Caco-2 (cell line): Measurements from ENCODE around the gene MTLN. TPM values are rescaled to one million over a fixed set of nuclear protein-coding genes. Genes with fewer than 3 reads are reported as not detected.
"Not testable (repeated sequence)": the region's sequence is repeated elsewhere in the genome, so short reads cannot be mapped to it uniquely, and the experiment has no call there.

ENCODE experiments used
- BruUV-seq: library from RNA; stranded (reverse); fragments of 400-500 nt; replicated peaks from 2 replicates; lab custom pipeline; 2021; lab: Mats Ljungman, UMichigan
- CTCF ChIA-PET: fragments of 300-600 bp; sonication (Branson Sonifier 250); formaldehyde crosslinking; loops from one replicate; lab custom pipeline; 2022; ENCODE audit warnings: antibody characterized with exemption; lab: Charles Lee
- POLR2A ChIA-PET: fragments of 300-600 bp; sonication (Branson Sonifier 250); formaldehyde crosslinking; loops from one replicate; lab custom pipeline; 2022; ENCODE audit warnings: antibody characterized with exemption; lab: Charles Lee
- DNase-seq, 2 experiments: peaks; one replicate each; pipeline versions ENCODE4 v3.0.0 to v3.0.0-alpha.2; 2020 to 2022
- H3K27me3 ChIP-seq: replicated peaks from 2 replicates; pipeline ENCODE4 v1.6.0; 2011; ENCODE audit warnings: low read length; ENCODE audit not compliant: control insufficient read depth, insufficient read depth
- H3K36me3 ChIP-seq: 2 replicates; pipeline ENCODE4 v1.5.1; 2011; ENCODE audit warnings: low read length; ENCODE audit not compliant: control insufficient read depth, insufficient read depth
- H3K4me1 ChIP-seq: fragments of 250-450 bp; sonication (Bioruptor Pico); 2 replicates; pipeline ENCODE4 v1.5.1; 2020; ENCODE audit warnings: mild to moderate bottlenecking
- H3K4me3 ChIP-seq: 2 replicates; pipeline ENCODE4 v1.5.1; 2011; ENCODE audit warnings: low read depth, mild to moderate bottlenecking, control low read depth, low read length
- H3K9me3 ChIP-seq: fragments of 250-450 bp; sonication (Bioruptor Pico); 2 replicates; pipeline ENCODE4 v1.5.1; 2020; ENCODE audit warnings: mild to moderate bottlenecking, moderate library complexity
- H3K27ac Mint-ChIP-seq: one replicate; pipeline ENCODE4 v1.8.0; 2022; ENCODE audit warnings: mixed read lengths; ENCODE audit not compliant: unreplicated experiment
- H3K27me3 Mint-ChIP-seq: one replicate; pipeline ENCODE4 v1.8.0; 2022; ENCODE audit warnings: mixed read lengths; ENCODE audit not compliant: insufficient read depth, unreplicated experiment
- H3K36me3 Mint-ChIP-seq: one replicate; pipeline ENCODE4 v1.8.0; 2022; ENCODE audit warnings: mild to moderate bottlenecking, mixed read lengths; ENCODE audit not compliant: insufficient read depth, unreplicated experiment
- H3K4me1 Mint-ChIP-seq: one replicate; pipeline ENCODE4 v1.8.0; 2022; ENCODE audit warnings: low read depth, mixed read lengths; ENCODE audit not compliant: unreplicated experiment
- H3K4me3 Mint-ChIP-seq: one replicate; pipeline ENCODE4 v1.8.0; 2022; ENCODE audit warnings: mild to moderate bottlenecking, moderate library complexity, mixed read lengths; ENCODE audit not compliant: unreplicated experiment
- H3K9me3 Mint-ChIP-seq: one replicate; pipeline ENCODE4 v1.8.0; 2022; ENCODE audit warnings: mixed read lengths; ENCODE audit not compliant: unreplicated experiment
- CTCF ChIP-seq, 2 experiments: fragments of 200-600 bp in 1 of 2; IDR thresholded peaks; 1 replicate in 1 of 2; 2 replicates in 1 of 2; pipeline versions ENCODE4 v1.5.1 to v1.8.0; 2011 to 2022; ENCODE audit warnings: antibody characterized with exemption in 1 of 2, control low read depth in 1 of 2, inconsistent platforms in 1 of 2, low read depth in 1 of 2, low read length in 1 of 2, mild to moderate bottlenecking in 1 of 2, moderate library complexity in 1 of 2; ENCODE audit not compliant: insufficient read depth in 1 of 2, severe bottlenecking in 1 of 2, unreplicated experiment in 1 of 2
- intact Hi-C: fragments of 100-400 bp; cut with micrococcal nuclease; formaldehyde crosslinking; loops from one replicate; pipeline ENCODE4 v1.10.0; 2022; ENCODE audit not compliant: unreplicated experiment
- total RNA-seq: library from RNA; stranded (reverse); gene quantifications from 2 replicates; pipeline ENCODE4 v1.2.3, GENCODE V29; 2022

MTLN gene
- total RNA-seq, 1 experiment from 2014 or later = 48.7 TPM

GRCh38 chr2:110234514-110234913 is 22.2 kb upstream of the MTLN start:
- DNase-seq, H3K27ac Mint-ChIP-seq, H3K27me3 ChIP-seq, H3K9me3 Mint-ChIP-seq, intact Hi-C loops, H3K27me3 Mint-ChIP-seq, H3K4me3 ChIP-seq, H3K36me3 Mint-ChIP-seq, BruUV-seq, H3K9me3 ChIP-seq, H3K36me3 ChIP-seq, H3K4me1 ChIP-seq, POLR2A ChIA-PET, CTCF ChIA-PET, H3K4me3 Mint-ChIP-seq, H3K4me1 Mint-ChIP-seq: not testable (repeated sequence)

- H3K36me3 ChIP-seq, H3K27me3 ChIP-seq, H3K4me1 Mint-ChIP-seq, H3K4me3 Mint-ChIP-seq, H3K4me1 ChIP-seq, intact Hi-C loops, CTCF ChIA-PET, DNase-seq, H3K36me3 Mint-ChIP-seq, BruUV-seq, H3K9me3 Mint-ChIP-seq, H3K9me3 ChIP-seq, H3K27ac Mint-ChIP-seq, POLR2A ChIA-PET, H3K4me3 ChIP-seq: not testable (repeated sequence)
- peaks cover 12% of the 10 kb centered on the region for H3K27me3 Mint-ChIP-seq
Measured at GRCh38 chr2:110229886-110230285, 17.5 kb upstream of the MTLN start.

- H3K36me3 Mint-ChIP-seq, H3K4me3 Mint-ChIP-seq, H3K9me3 ChIP-seq, H3K4me1 ChIP-seq, BruUV-seq, H3K4me3 ChIP-seq, H3K27ac Mint-ChIP-seq, H3K9me3 Mint-ChIP-seq, CTCF ChIA-PET, H3K36me3 ChIP-seq, intact Hi-C loops, DNase-seq, H3K4me1 Mint-ChIP-seq, POLR2A ChIA-PET, H3K27me3 ChIP-seq: not testable (repeated sequence)
- peaks cover 14% of the 10 kb centered on the region for H3K27me3 Mint-ChIP-seq
Measured at GRCh38 chr2:110222626-110223025, 10.3 kb upstream of the MTLN start.

GRCh38 chr2:110221938-110222337 is 9.6 kb upstream of the MTLN start:
- intact Hi-C loops = no loop called here
- Mint-ChIP-seq H3K27ac (no peak overlapping the region), H3K36me3 (no peaks in the 10 kb centered on the region), H3K27me3 (peaks cover 8% of the 10 kb centered on the region), H3K4me3 (no peak overlapping the region), H3K4me1 (no peaks in the 10 kb centered on the region), H3K9me3 (no peaks in the 10 kb centered on the region)
- Histone ChIP-seq H3K27me3 (no peaks in the 10 kb centered on the region), H3K9me3 (no peaks in the 10 kb centered on the region; the same call in 1 of the 2 replicates), H3K4me3 (no peak overlapping the region), H3K4me1 (no peaks in the 10 kb centered on the region), H3K36me3 (no peaks in the 10 kb centered on the region)
- no TSS peak for BruUV-seq
- no peak for TF ChIP-seq CTCF (IDR thresholded peaks at IDR 0.05; ENCODE audit: insufficient read depth in 1 of 2, low read depth in 1 of 2, low read length in 1 of 2, severe bottlenecking in 1 of 2, unreplicated experiment in 1 of 2)
- CTCF ChIA-PET = no interaction called here
- no peak for DNase-seq
- POLR2A ChIA-PET = no interaction called here
